Left lung (tissue), 10 donors: ENCODE measurements around the gene PTRH1. TPM values are rescaled to one million over a fixed set of nuclear protein-coding genes. Genes with fewer than 3 reads are reported as not detected.
A peak's percentile ranks its signal among the peaks of the same experiment; 100 is the strongest.

Experiments
- ATAC-seq: fragments of 200-7000 bp; cut with Tn5 transposase; one replicate; pipeline ENCODE4 v1.9.1; 2020; ENCODE audit warnings: moderate library complexity
- DNase-seq, 4 donors: peaks; one replicate each; pipeline ENCODE4 v3.0.0-alpha.2; 2013 to 2020
- H3K27ac ChIP-seq, 2 donors: fragments of 200-600 bp; sonication (generic) in 1 of 2; one replicate each; pipeline versions ENCODE4 v1.5.0 to v1.8.0; 2020 to 2021
- H3K27me3 ChIP-seq, 2 donors: fragments of 200-600 bp; sonication (generic) in 1 of 2; one replicate each; pipeline versions ENCODE4 v1.5.0 to v1.8.0; 2020 to 2021
- H3K36me3 ChIP-seq, 2 donors: fragments of 200-600 bp; sonication (generic) in 1 of 2; one replicate each; pipeline versions ENCODE4 v1.5.0 to v1.8.0; 2020 to 2021
- H3K4me1 ChIP-seq, 2 donors: fragments of 200-600 bp; one replicate each; pipeline ENCODE4 v1.8.0; 2021
- H3K4me3 ChIP-seq, 2 donors: fragments of 200-600 bp; sonication (generic) in 1 of 2; one replicate each; pipeline versions ENCODE4 v1.5.0 to v1.8.0; 2020 to 2021; ENCODE audit warnings: mild to moderate bottlenecking in 1 of 2
- H3K9me3 ChIP-seq, 2 donors: fragments of 200-600 bp; sonication (generic) in 1 of 2; one replicate each; pipeline versions ENCODE4 v1.5.0 to v1.8.0; 2020 to 2021
- CTCF ChIP-seq, 2 donors: fragments of 200-600 bp; sonication (generic) in 1 of 2; IDR thresholded peaks; one replicate each; pipeline versions ENCODE4 v1.5.0 to v1.8.0; 2021; ENCODE audit warnings: antibody characterized with exemption in 2 of 2
- intact Hi-C, 2 donors: fragments of 100-400 bp; cut with DNase I; formaldehyde crosslinking; loops; one replicate each; pipeline versions ENCODE4 v1.11.2 to v1.14.2; 2022
- polyA plus RNA-seq, 6 donors: library from polyadenylated mRNA; unstranded; fragments of 120-200 nt; gene quantifications; one replicate each; pipeline ENCODE4 v1.2.1, GENCODE V29; 2013; ENCODE audit not compliant: insufficient read length in 6 of 6
- total RNA-seq, 2 donors: library from RNA; stranded (reverse); fragmentation: NEBNext Ultra II Directional; extraction: Animal tissue kit (Norgen Biotek cat#: 25700); gene quantifications; one replicate each; pipeline ENCODE4 v1.2.1, GENCODE V29; 2021
- donor health status: DM: no; HTN: yes; CAD: no.
- donor health status: DM: no; HTN: no; CAD: no.

PTRH1 gene
- total and polyA plus RNA-seq, 8 donors, result 3.6 to 20.2 (median 6.8) TPM

- Histone ChIP-seq H3K36me3 (no peaks in the 10 kb centered on the region), H3K9me3 (no peaks in the 10 kb centered on the region), H3K27ac (peak overlapping the region; percentile 88 to 91), H3K4me3 (peak overlapping the region; percentile 7 to 27), H3K27me3 (no peaks in the 10 kb centered on the region), H3K4me1 (peaks cover 0 to 6% of the 10 kb centered on the region in 2 donors)
- peak; percentile 99 for ATAC-seq
- TF ChIP-seq CTCF (IDR thresholded peaks at IDR 0.05), result peak in 1 of 2 donors; percentile 22
- peak; percentile 91 to 97 (median 97) for DNase-seq
- intact Hi-C loops, result no loop called here
Measured at GRCh38 chr9:127698985-127699670, 16.3 kb downstream of the PTRH1 start.

GRCh38 chr9:127698386-127698785, 17.1 kb downstream of the PTRH1 start:
- no peaks in the 10 kb centered on the region for H3K36me3 ChIP-seq
- no peaks in the 10 kb centered on the region for H3K9me3 ChIP-seq
- H3K4me1 ChIP-seq, result peaks cover 0 to 6% of the 10 kb centered on the region in 2 donors
- ATAC-seq (no peak), DNase-seq (no peak)
- peak overlapping the region in 1 of 2 donors; percentile 91 for H3K27ac ChIP-seq
- no peak overlapping the region for H3K4me3 ChIP-seq
- H3K27me3 ChIP-seq, result no peaks in the 10 kb centered on the region
- no peak for TF ChIP-seq CTCF (IDR thresholded peaks at IDR 0.05)
- intact Hi-C loops, result no loop called here

DNA sequence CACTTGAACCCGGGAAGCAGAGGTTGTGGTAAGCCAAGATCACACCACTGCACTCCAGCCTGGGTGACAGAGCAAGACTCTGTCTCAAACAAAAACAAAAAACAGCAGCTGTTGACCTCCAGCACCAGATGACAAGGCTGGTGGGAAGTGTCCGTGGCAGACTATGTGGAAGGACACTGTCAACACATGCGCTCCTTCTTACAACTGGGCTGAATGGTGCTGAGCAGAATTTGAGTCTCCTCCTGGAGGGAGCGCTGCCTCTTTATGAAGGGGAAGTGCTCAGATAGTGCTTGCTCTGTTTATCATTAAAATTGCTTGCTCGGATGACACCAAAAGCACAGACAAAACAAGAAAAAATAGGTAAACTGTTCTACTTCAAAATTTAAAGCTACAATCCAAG, 17.9 kb downstream of the PTRH1 start:
- Histone ChIP-seq H3K36me3 (no peaks in the 10 kb centered on the region), H3K4me3 (no peak overlapping the region), H3K27ac (no peak overlapping the region), H3K4me1 (peaks cover 0 to 6% of the 10 kb centered on the region in 2 donors), H3K9me3 (no peaks in the 10 kb centered on the region), H3K27me3 (no peaks in the 10 kb centered on the region)
- TF ChIP-seq CTCF (IDR thresholded peaks at IDR 0.05), result no peak
- DNase-seq, result no peak
- intact Hi-C loops, result no loop called here
- ATAC-seq, result no peak

DNA sequence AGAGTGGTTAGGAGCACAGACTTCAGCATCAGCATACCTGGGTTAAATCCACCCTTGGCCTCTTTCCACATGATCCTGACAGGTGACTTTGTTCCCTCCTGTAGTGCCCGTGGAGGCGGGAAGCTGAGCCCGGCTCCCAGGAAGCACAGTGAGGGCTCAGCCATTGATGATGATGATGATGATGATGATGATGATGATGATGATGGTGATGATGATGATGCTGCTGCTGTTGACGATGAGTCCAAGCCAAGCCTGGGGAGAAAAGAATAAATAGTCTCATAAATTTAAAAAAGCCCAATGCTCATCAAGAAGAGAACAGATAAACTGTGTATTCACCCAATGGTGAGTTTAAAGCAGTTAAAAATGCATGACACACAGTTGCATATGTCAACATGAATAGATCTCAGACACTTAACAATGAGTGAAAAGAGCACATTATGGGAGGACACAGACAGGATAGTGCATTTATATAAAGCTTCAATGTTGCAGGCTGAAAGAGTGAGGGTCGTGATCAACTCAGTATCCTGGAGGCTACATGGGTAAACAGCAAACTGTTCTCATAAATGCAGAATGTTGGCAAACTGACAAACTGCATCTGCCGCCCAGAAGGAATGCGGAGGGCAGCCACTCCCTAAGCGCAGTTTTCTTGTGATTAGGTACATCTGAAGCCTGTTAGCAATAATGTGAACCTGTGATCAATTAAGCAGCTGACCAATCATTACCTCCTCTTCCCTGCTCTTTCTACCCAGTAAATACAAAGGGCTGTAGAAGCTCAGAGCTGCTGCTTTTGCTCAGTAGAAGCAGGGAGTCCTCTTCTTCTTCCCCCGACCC, 20.4 kb downstream of the PTRH1 start:
- intact Hi-C loops, result no loop called here
- no peak for DNase-seq
- Histone ChIP-seq H3K36me3 (peaks cover 0 to 22% of the 10 kb centered on the region in 2 donors), H3K27ac (no peak overlapping the region), H3K9me3 (no peaks in the 10 kb centered on the region), H3K4me3 (no peak overlapping the region), H3K27me3 (no peaks in the 10 kb centered on the region), H3K4me1 (peaks cover 0 to 6% of the 10 kb centered on the region in 2 donors)
- no peak for TF ChIP-seq CTCF (IDR thresholded peaks at IDR 0.05)
- ATAC-seq, result no peak

DNA sequence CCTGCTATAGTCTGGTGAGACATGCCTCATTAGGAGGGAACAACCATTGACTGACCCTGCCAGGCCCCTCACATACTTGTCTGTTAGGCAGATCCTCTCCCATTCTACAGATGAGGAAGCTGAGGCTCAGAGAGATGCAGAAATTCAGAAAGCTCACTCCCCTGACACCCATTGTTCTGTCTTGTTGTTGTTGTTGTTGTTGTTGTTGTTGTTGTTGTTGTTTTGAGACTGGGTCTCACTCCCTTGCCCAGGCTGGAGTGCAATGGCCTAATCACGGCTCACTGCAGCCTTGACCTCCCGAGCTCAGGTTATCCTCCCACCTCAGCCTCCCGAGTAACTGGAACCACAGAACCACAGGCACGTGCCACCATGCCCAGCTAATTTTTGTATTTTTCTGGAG, 21.8 kb downstream of the PTRH1 start:
- no peak overlapping the region for H3K27ac ChIP-seq
- DNase-seq (no peak), ATAC-seq (no peak)
- no peaks in the 10 kb centered on the region for H3K27me3 ChIP-seq
- peaks cover 0 to 36% of the 10 kb centered on the region in 2 donors for H3K36me3 ChIP-seq
- H3K4me1 ChIP-seq, result peaks cover 0 to 1% of the 10 kb centered on the region in 2 donors
- no peak for TF ChIP-seq CTCF (IDR thresholded peaks at IDR 0.05)
- H3K4me3 ChIP-seq, result no peak overlapping the region
- H3K9me3 ChIP-seq, result no peaks in the 10 kb centered on the region
- intact Hi-C loops, result no loop called here
